Panc1 (cell line): ENCODE data around the gene NIPA2. TPM values are rescaled to one million over a fixed set of nuclear protein-coding genes. Genes with fewer than 3 reads are reported as not detected.

Experiments used
- ATAC-seq: fragments of 200-7000 bp; cut with Tn5 transposase; 2 replicates; pipeline ENCODE4 v1.9.1; 2020; ENCODE audit warnings: mild to moderate bottlenecking, moderate library complexity
- BruUV-seq: library from RNA; stranded (reverse); fragments of 400-500 nt; replicated peaks from 2 replicates; lab custom pipeline; 2021; lab: Mats Ljungman, UMichigan
- CTCF ChIA-PET: fragments of 300-600 bp; sonication (Branson Sonifier 250); formaldehyde crosslinking; loops from one replicate; lab custom pipeline; 2022; ENCODE audit warnings: antibody characterized with exemption; lab: Charles Lee
- POLR2A ChIA-PET: fragments of 300-600 bp; sonication (Branson Sonifier 250); formaldehyde crosslinking; loops from one replicate; lab custom pipeline; 2022; ENCODE audit warnings: antibody characterized with exemption; lab: Charles Lee
- DNase-seq: peaks from one replicate; pipeline ENCODE4 v3.0.0-alpha.2; 2010; ENCODE audit warnings: low read depth, low spot score
- H3K27ac ChIP-seq: 2 replicates; pipeline ENCODE4 v1.5.1; 2011; ENCODE audit warnings: mild to moderate bottlenecking, low read length, inconsistent platforms
- H3K27me3 ChIP-seq: fragments of 200-500 bp; sonication (Bioruptor generic); 2 replicates; pipeline ENCODE4 v1.6.0; 2014; ENCODE audit warnings: low read length, inconsistent platforms; ENCODE audit not compliant: control insufficient read depth, insufficient read depth
- H3K36me3 ChIP-seq: fragments of 200-500 bp; sonication (Bioruptor generic); 2 replicates; pipeline ENCODE4 v1.5.1; 2014; ENCODE audit warnings: inconsistent platforms, mild to moderate bottlenecking, low read length, moderate library complexity; ENCODE audit not compliant: control insufficient read depth, insufficient read depth
- H3K4me1 ChIP-seq: 2 replicates; pipeline ENCODE4 v1.5.1; 2011; ENCODE audit warnings: inconsistent platforms, mild to moderate bottlenecking, low read length, moderate library complexity; ENCODE audit not compliant: control insufficient read depth, insufficient read depth
- H3K4me3 ChIP-seq, 2 experiments: 2 replicates each; pipeline ENCODE4 v1.5.1; 2011 to 2012; ENCODE audit warnings: low read depth in 2 of 2, low read length in 2 of 2, mild to moderate bottlenecking in 2 of 2, inconsistent platforms in 1 of 2, moderate library complexity in 1 of 2
- H3K9me3 ChIP-seq: fragments of 200-500 bp; sonication (Bioruptor generic); 2 replicates; pipeline ENCODE4 v1.5.1; 2014; ENCODE audit warnings: low read depth, mild to moderate bottlenecking, inconsistent platforms, low read length, moderate library complexity; ENCODE audit not compliant: control insufficient read depth, insufficient read depth
- CTCF ChIP-seq: fragments of 450-650 bp; IDR thresholded peaks from 2 replicates; pipeline ENCODE4 v1.5.1; 2017; ENCODE audit warnings: mild to moderate bottlenecking
- POLR2AphosphoS5 ChIP-seq: IDR thresholded peaks from 2 replicates; pipeline ENCODE4 v1.6.1; 2012; ENCODE audit warnings: mild to moderate bottlenecking, low read depth, low read length, moderate library complexity
- SIN3A ChIP-seq: IDR thresholded peaks from 2 replicates; pipeline ENCODE4 v1.6.1; 2012; ENCODE audit warnings: low read depth, mild to moderate bottlenecking, low read length, moderate library complexity, borderline replicate concordance; ENCODE audit not compliant: insufficient read depth
- TCF7L2 ChIP-seq: IDR thresholded peaks from 2 replicates; pipeline ENCODE4 v1.6.1; 2011; ENCODE audit warnings: mild to moderate bottlenecking, low read depth, low read length, inconsistent platforms
- in situ Hi-C: cut with HindIII; loops from 2 replicates; pipeline ENCODE4 v1.10.0; 2016; ENCODE audit warnings: low sequenced_read_pairs, low pct_unique_long_range_greater_than_20kb
- intact Hi-C: fragments of 100-400 bp; cut with micrococcal nuclease; formaldehyde crosslinking; loops from one replicate; pipeline ENCODE4 v1.10.0; 2022; ENCODE audit not compliant: unreplicated experiment
- total RNA-seq: library from RNA; stranded (reverse); gene quantifications from one replicate; pipeline ENCODE4 v1.2.1, GENCODE V29; 2021; ENCODE audit not compliant: unreplicated experiment
- TF ChIP-seq, protein P1 (sequence below), 2 experiments: IDR thresholded peaks; 2 replicates each; pipeline ENCODE4 v1.6.1; 2011 to 2012; ENCODE audit warnings: low read depth in 2 of 2, control low read depth in 1 of 2, low read length in 1 of 2, mild to moderate bottlenecking in 1 of 2, moderate library complexity in 1 of 2; ENCODE audit not compliant: insufficient read depth in 1 of 2

The NIPA2 gene
- total RNA-seq, 1 experiment from 2014 or later: 94.8 TPM

DNA sequence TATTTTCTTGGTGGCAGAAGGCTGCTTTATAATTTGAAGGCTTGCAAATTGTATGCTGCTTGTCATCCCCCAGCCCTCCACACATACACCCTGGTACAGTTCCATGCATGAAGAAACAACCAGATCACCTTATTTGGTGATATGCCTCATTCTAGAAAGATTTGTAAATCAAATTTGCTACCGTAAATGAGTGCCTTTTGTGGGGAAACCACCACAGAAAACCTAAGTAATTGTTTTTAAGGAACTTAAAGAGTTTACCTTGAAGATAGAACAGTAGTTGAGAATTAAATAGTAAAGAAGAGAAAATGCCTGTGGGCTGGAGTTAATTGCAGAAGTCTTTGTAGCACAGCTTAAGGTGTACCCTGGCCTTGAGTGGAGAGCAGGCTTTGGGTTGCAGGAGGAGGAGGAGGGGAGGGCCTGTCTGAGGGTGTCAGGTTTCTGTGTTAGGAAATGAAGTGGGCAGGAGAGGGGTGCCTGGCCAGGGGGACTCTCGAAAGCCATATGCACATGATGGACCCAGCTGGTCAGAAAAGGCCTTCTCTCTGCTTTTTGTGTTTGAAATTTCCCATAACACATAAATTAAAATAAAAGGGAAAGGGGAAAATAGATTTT lies 6.9 kb downstream of the NIPA2 start:
- TF ChIP-seq POLR2AphosphoS5 (no peak), TCF7L2 (no peak), CTCF (no peak), SIN3A (no peak)
- TF ChIP-seq, protein P1, sequence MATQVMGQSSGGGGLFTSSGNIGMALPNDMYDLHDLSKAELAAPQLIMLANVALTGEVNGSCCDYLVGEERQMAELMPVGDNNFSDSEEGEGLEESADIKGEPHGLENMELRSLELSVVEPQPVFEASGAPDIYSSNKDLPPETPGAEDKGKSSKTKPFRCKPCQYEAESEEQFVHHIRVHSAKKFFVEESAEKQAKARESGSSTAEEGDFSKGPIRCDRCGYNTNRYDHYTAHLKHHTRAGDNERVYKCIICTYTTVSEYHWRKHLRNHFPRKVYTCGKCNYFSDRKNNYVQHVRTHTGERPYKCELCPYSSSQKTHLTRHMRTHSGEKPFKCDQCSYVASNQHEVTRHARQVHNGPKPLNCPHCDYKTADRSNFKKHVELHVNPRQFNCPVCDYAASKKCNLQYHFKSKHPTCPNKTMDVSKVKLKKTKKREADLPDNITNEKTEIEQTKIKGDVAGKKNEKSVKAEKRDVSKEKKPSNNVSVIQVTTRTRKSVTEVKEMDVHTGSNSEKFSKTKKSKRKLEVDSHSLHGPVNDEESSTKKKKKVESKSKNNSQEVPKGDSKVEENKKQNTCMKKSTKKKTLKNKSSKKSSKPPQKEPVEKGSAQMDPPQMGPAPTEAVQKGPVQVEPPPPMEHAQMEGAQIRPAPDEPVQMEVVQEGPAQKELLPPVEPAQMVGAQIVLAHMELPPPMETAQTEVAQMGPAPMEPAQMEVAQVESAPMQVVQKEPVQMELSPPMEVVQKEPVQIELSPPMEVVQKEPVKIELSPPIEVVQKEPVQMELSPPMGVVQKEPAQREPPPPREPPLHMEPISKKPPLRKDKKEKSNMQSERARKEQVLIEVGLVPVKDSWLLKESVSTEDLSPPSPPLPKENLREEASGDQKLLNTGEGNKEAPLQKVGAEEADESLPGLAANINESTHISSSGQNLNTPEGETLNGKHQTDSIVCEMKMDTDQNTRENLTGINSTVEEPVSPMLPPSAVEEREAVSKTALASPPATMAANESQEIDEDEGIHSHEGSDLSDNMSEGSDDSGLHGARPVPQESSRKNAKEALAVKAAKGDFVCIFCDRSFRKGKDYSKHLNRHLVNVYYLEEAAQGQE (IDR thresholded peaks at IDR 0.05; ENCODE audit: insufficient read depth in 1 of 2, low read depth in 2 of 2, low read length in 1 of 2): no peak
- DNase-seq (no peak), ATAC-seq (no peak)
- H3K36me3 ChIP-seq: no peaks in the 10 kb centered on the region; the same call in 1 of the 2 replicates
- H3K9me3 ChIP-seq: no peaks in the 10 kb centered on the region
- in situ Hi-C loops: no loop called here
- peaks cover 4% of the 10 kb centered on the region; the same call in 1 of the 2 replicates for H3K4me1 ChIP-seq
- no peaks in the 10 kb centered on the region for H3K27me3 ChIP-seq
- POLR2A ChIA-PET: no interaction called here
- BruUV-seq: no TSS peak
- H3K4me3 ChIP-seq: no peak overlapping the region
- intact Hi-C loops: no loop called here
- no peak overlapping the region for H3K27ac ChIP-seq
- CTCF ChIA-PET: no interaction called here

DNA sequence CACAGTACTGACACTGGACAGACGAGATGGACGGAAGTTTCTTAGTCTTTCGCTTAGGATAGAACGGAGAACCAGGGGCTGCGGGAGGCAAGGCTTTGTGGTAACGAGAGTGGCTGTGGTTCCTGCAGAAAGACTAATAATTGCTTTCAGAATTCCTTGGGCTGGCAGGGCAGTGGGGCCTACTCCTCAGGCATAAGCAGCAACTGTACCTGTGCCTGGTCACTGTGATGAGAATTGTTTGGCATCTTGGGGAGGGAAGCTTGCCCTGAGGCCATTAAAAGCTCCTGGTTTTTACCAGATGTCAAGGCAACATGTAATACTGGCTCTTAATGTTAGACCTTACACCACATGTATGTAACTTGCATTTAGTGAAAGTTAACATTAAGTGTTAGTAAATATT lies 7.6 kb downstream of the NIPA2 start:
- POLR2A ChIA-PET: no interaction called here
- CTCF ChIA-PET: no interaction called here
- no peak for ATAC-seq
- Histone ChIP-seq H3K36me3 (peaks cover 3% of the 10 kb centered on the region; the same call in 1 of the 2 replicates), H3K27me3 (no peaks in the 10 kb centered on the region), H3K4me3 (no peak overlapping the region), H3K4me1 (no peaks in the 10 kb centered on the region; the same call in 1 of the 2 replicates), H3K9me3 (no peaks in the 10 kb centered on the region), H3K27ac (no peak overlapping the region)
- in situ Hi-C loops (no loop called here), intact Hi-C loops (no loop called here)
- BruUV-seq: no TSS peak
- TF ChIP-seq CTCF: no peak
- TF ChIP-seq, protein P1 (IDR thresholded peaks at IDR 0.05; ENCODE audit: insufficient read depth in 1 of 2, low read depth in 2 of 2, low read length in 1 of 2): no peak
- TF ChIP-seq SIN3A: no peak
- TF ChIP-seq POLR2AphosphoS5: no peak
- TF ChIP-seq TCF7L2: no peak
- no peak for DNase-seq
